Right atrium auricular region (tissue), 2 donors: Measurements from ENCODE around the gene ZNF280C. TPM values are rescaled to one million over a fixed set of nuclear protein-coding genes. Genes with fewer than 3 reads are reported as not detected.
A peak's percentile ranks its signal among the peaks of the same experiment; 100 is the strongest.

Experiments
- DNase-seq: peaks from one replicate; pipeline ENCODE4 v3.0.0-alpha.2; 2019; ENCODE audit warnings: low spot score
- H3K27ac ChIP-seq, 2 donors: fragments of 200-600 bp; sonication (generic); 1 replicate in 1 of 2; 2 replicates in 1 of 2; pipeline ENCODE4 v1.5.1; 2016 to 2019
- H3K27me3 ChIP-seq, 2 donors: fragments of 200-600 bp; sonication (generic); one replicate each; pipeline versions ENCODE4 v1.5.1 to v1.6.0; 2017 to 2019
- H3K36me3 ChIP-seq: fragments of 200-600 bp; sonication (generic); one replicate; pipeline ENCODE4 v1.5.1; 2016
- H3K4me1 ChIP-seq, 2 donors: fragments of 200-600 bp; sonication (generic); one replicate each; pipeline versions ENCODE4 v1.5.1 to v1.6.0; 2017 to 2019
- H3K4me3 ChIP-seq, 2 donors: fragments of 200-600 bp; sonication (generic); 1 replicate in 1 of 2; 2 replicates in 1 of 2; pipeline ENCODE4 v1.5.1; 2017 to 2019; ENCODE audit warnings: mild to moderate bottlenecking in 1 of 2, moderate library complexity in 1 of 2
- H3K9me3 ChIP-seq, 2 donors: fragments of 200-600 bp; sonication (generic); one replicate each; pipeline ENCODE4 v1.5.1; 2019
- CTCF ChIP-seq, 2 donors: fragments of 200-600 bp; sonication (generic); IDR thresholded peaks; one replicate each; pipeline ENCODE4 v1.5.1; 2019; ENCODE audit warnings: antibody characterized with exemption in 2 of 2
- total RNA-seq, 2 donors: library from RNA; depleted of rRNA; stranded (reverse); fragments of >200 nt; gene quantifications; one replicate each; pipeline ENCODE4 v1.1.0, GENCODE V29; 2016

The ZNF280C gene
- total RNA-seq = 1 to 10 TPM; 2.3 to 2.5 TPM

GRCh38 chrX:130268449-130269170 lies at the start of gene ZNF280C:
TSS of gene ZNF280C (minus strand) at chrX:130268899. CDS start at chrX:130260449, 8,450 bp downstream.
- no peaks in the 10 kb centered on the region for H3K27me3 ChIP-seq

GRCh38 chrX:130304587-130305368 lies 36.1 kb upstream of the ZNF280C start:
- Histone ChIP-seq H3K4me3 (no peak overlapping the region), H3K27me3 (no peaks in the 10 kb centered on the region), H3K36me3 (no peaks in the 10 kb centered on the region), H3K9me3 (peaks cover 0 to 8% of the 10 kb centered on the region in 2 donors), H3K27ac (no peak overlapping the region), H3K4me1 (no peaks in the 10 kb centered on the region)
- no peak for DNase-seq
- no peak for TF ChIP-seq CTCF (IDR thresholded peaks at IDR 0.05)

More at GRCh38 chrX:130268449-130269170, at the start of gene ZNF280C:
- Histone ChIP-seq H3K27ac (peak within 1 kb of the TSS; percentile 72 to 78), H3K4me1 (no peaks in the 10 kb centered on the region), H3K36me3 (no peaks in the 10 kb centered on the region), H3K4me3 (peak within 1 kb of the TSS; percentile 60 to 64), H3K9me3 (no peaks in the 10 kb centered on the region)
- peak; percentile 87 for DNase-seq
- peak in 1 of 2 donors; percentile 32 for TF ChIP-seq CTCF (IDR thresholded peaks at IDR 0.05)

GRCh38 chrX:130301977-130302376 lies 33.3 kb upstream of the ZNF280C start:
- no peaks in the 10 kb centered on the region for H3K4me1 ChIP-seq
- TF ChIP-seq CTCF (IDR thresholded peaks at IDR 0.05) = no peak
- H3K36me3 ChIP-seq = no peaks in the 10 kb centered on the region

GRCh38 chrX:130301405-130301804 lies 32.7 kb upstream of the ZNF280C start:
- no peak for DNase-seq
- TF ChIP-seq CTCF (IDR thresholded peaks at IDR 0.05) = no peak
- Histone ChIP-seq H3K4me1 (no peaks in the 10 kb centered on the region), H3K9me3 (peaks cover 0 to 8% of the 10 kb centered on the region in 2 donors), H3K4me3 (no peak overlapping the region), H3K27ac (no peak overlapping the region), H3K36me3 (no peaks in the 10 kb centered on the region), H3K27me3 (no peaks in the 10 kb centered on the region)

More at GRCh38 chrX:130301977-130302376, 33.3 kb upstream of the ZNF280C start:
- DNase-seq = no peak
- Histone ChIP-seq H3K4me3 (no peak overlapping the region), H3K27me3 (no peaks in the 10 kb centered on the region), H3K27ac (no peak overlapping the region), H3K9me3 (peaks cover 0 to 8% of the 10 kb centered on the region in 2 donors)

- no peaks in the 10 kb centered on the region for H3K27me3 ChIP-seq
- DNase-seq = no peak
- H3K27ac ChIP-seq = no peak overlapping the region
- no peak for TF ChIP-seq CTCF (IDR thresholded peaks at IDR 0.05)
- H3K4me1 ChIP-seq = no peaks in the 10 kb centered on the region
- peaks cover 0 to 8% of the 10 kb centered on the region in 2 donors for H3K9me3 ChIP-seq
- no peak overlapping the region for H3K4me3 ChIP-seq
- H3K36me3 ChIP-seq = no peaks in the 10 kb centered on the region
These were observed 31.2 kb upstream of the ZNF280C start for GRCh38 chrX:130300010-130300282.
